Muscle of arm (tissue), 12 donors: ENCODE measurements around the gene TUBGCP2. TPM values are rescaled to one million over a fixed set of nuclear protein-coding genes. Genes with fewer than 3 reads are reported as not detected.

Experiments
- DNase-seq: peaks from one replicate; pipeline ENCODE4 v3.0.0-alpha.2; 2013
- polyA plus RNA-seq, 12 donors: library from polyadenylated mRNA; unstranded; fragments of 120-200 nt; gene quantifications; one replicate each; pipeline ENCODE4 v1.2.1, GENCODE V29; 2013; ENCODE audit not compliant: insufficient read length in 12 of 12

The TUBGCP2 gene
- polyA plus RNA-seq, 12 donors: 29.5 to 47.3 (median 37.7) TPM; not detected in 1

- DNase-seq: no peak
Observed at GRCh38 chr10:133309720-133310398, 1.2 kb upstream of the TUBGCP2 start.

DNA sequence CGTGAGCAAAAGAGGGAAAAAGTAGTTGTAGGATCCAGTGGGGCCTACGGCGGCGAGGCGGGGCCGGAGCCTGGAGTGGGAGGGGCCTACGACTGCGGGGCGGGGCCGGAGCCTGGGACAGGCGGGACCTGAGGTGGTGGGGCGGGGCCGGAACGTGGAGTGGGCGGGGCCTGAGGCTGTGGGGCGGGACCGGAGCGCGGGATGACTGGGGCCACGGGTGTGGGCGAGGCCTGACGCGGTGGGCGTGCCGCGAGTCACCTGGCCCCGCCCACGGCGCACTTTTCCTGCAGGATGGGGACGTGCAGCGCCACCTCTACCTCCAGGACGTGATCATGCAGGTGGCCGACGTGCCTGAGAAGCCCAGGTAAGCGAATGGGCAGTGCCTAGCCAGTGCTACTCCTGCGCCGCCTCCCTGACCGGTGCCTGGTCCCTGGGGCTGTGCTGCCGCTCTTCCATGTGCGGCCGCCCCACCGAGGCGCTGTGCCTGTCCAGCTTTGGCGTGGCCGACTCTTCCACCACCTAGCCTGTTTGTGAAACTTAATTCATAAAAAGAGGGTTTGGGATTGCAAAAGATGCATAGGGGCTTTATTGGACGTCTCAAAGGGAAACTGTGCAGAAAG is 538 bp upstream of the TUBGCP2 start:
- peak; percentile 86 for DNase-seq

DNA sequence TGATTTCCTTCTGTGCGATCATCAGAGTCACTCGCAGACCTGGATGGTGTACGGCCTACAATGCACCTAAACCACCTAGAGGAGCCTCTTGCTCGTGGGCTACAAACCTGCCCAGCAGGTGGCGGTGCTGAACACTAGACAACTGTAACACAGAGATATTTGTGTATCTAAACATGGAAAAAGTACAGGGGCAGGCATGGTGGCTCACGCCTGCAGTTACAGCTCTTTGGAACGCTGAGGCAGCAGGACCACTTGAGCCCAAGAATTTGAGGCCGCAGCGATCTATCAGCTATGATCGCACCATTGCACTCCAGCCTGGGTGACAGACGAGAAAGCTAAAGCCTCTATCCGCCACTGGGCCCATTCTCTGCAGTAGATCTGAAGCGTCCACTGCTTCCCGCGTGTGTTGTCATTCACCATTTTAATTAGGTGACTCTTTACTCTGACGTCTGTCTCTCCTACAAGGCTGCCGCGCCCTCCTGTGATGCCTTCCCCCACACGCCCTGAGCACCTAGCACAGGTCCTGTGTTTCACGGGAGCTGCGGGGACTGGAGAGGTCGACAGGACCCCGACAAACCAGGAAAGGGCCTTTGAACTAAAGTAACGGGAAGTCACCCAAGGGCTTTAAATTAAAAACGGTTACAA is 774 bp downstream of the TUBGCP2 start:
- DNase-seq: peak; percentile 42

GRCh38 chr10:133306941-133307379 is 1.7 kb downstream of the TUBGCP2 start:
- DNase-seq: no peak

DNA sequence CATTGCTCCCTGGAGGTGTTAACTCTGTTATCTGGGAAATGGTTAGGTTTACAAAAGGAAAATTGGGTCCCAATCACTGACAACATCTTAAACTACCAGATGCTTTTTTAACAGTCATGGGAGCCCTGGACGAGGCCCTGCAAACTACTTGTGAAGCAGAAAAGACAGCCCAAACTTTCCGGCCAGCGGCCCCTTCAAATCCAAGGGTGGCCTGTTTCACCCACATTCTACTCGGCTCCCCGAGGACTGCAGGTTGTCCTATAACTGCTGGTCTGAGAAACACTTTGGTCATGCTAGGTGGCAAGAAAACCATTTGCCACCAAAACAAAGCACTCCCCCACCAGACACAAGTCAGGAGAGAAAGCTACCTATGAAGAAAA is 2.6 kb downstream of the TUBGCP2 start:
- no peak for DNase-seq

DNA sequence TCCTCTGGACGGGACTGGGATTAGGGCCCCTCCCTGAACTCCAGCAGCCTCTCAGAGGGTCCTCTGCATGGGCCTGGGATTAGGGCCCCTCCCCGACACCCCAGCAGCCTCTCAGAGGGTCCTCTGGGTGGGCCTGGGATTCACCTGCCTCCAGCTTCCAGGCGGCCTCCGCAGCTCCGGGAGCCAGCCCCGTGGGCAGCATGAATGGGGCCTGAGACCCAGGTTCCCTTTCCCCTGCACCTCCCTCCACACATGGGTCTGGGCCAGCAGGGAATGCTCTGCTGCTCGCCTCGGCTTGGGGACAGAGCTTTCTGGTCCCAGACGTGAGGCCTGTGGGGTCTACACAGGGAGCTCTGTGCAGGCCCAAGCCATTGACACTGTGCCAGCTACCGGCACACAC is 5.5 kb downstream of the TUBGCP2 start:
- DNase-seq: no peak

DNA sequence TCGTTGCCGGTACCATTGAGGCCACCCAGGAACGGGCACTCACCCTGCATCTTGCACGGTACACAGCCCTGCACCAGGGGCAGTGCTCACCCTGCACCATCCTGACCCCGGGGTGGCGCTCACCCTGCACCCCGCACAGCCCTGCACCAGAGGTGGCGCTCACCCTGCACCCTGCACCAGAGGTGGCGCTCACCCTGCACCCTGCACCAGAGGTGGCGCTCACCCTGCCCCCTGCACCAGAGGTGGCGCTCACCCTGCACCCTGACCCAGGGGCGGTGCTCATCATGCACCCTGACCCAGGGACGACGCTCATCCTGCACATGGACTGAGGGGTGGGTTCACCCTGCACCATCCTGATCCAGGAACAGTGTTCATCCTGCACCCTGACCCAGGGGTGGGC is 6.4 kb downstream of the TUBGCP2 start:
- no peak for DNase-seq

GRCh38 chr10:133299738-133300137 is 8.9 kb downstream of the TUBGCP2 start:
- DNase-seq: no peak

DNA sequence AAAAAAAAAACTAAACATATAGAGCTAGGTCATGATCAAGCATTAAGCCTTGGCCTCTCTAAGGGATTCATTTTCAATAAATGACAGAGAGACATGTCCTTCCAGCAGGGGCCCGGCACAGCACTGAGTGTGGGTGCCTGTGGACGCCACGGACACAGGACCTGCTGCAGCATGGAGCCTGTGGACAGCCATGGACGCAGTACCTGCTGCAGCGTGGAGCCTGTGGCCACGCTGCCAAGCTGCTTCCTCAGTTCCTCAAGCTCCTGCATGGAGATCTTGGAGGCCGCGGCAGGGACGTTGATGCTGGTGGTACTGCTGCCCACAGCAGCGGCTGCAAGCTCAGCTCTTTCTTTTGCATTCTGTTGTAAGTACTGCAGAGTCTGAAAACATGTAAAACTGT is 9.4 kb downstream of the TUBGCP2 start:
- no peak for DNase-seq

- no peak for DNase-seq
Observed at GRCh38 chr10:133298466-133298865, 10.2 kb downstream of the TUBGCP2 start.

- no peak for DNase-seq
Observed at GRCh38 chr10:133297504-133297903, 11.2 kb downstream of the TUBGCP2 start.

DNA sequence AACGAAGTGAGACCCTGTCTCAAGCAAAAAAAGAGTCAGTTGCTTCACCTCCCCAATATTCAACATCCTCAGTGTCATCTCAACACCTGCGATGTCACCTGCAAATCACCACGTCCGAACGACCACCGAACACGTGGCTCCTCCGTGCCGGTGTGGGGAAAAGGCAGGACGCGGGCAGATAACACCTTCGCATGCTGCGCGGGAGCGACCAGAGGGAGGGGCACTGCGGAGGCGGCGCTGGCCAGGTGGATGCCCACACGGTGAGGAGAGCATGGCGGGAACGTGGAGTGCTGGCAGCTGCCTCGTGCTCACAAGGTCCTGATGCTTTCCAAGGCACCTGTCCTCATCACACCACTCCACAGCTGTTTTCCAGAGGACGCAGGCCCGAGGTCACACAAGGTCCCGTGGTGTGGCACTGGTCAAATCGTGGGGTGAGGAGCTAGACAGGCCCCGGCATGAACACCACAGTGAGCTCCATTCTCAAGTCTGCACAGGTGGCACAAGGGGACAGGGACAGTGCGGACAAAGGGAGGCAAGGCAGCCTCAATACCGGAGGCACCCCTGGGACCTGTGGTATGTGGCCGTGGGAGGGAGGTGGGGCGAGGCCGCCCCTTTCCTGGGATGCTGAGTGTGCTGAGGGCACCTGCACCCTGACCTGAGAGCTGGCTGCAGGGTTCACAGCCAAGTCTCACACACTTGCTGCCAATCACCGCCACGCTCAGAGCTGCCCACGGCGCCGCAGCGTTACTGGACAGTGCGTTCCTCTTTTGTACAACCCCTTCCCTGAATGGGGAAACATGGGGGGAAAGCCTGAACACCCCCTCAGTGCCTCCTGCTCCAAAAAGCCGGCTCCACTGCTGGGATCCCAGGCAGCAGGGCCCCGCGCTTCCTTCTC is 13.0 kb downstream of the TUBGCP2 start:
- DNase-seq: no peak

DNA sequence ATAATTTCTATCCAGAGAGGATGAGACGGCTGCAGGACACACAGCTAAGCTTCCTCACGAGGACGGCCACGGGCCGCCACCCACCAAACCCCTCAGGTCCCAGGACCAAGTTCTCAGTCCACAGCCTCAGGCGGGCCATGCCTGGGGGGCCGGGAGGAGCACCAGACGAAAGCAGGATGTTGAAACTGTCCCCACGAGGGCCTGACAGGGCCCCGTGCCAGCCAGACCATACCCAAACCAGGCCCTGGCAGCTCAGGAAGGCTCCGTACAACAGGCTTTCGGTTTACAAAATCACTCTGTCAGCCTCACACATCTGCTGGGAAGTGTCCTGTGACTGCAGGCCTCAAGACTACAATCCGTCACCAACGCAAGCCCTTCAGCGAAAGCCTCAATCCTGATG is 14.5 kb downstream of the TUBGCP2 start:
- no peak for DNase-seq

- DNase-seq: no peak
Observed at GRCh38 chr10:133293810-133294119, 14.9 kb downstream of the TUBGCP2 start.

DNA sequence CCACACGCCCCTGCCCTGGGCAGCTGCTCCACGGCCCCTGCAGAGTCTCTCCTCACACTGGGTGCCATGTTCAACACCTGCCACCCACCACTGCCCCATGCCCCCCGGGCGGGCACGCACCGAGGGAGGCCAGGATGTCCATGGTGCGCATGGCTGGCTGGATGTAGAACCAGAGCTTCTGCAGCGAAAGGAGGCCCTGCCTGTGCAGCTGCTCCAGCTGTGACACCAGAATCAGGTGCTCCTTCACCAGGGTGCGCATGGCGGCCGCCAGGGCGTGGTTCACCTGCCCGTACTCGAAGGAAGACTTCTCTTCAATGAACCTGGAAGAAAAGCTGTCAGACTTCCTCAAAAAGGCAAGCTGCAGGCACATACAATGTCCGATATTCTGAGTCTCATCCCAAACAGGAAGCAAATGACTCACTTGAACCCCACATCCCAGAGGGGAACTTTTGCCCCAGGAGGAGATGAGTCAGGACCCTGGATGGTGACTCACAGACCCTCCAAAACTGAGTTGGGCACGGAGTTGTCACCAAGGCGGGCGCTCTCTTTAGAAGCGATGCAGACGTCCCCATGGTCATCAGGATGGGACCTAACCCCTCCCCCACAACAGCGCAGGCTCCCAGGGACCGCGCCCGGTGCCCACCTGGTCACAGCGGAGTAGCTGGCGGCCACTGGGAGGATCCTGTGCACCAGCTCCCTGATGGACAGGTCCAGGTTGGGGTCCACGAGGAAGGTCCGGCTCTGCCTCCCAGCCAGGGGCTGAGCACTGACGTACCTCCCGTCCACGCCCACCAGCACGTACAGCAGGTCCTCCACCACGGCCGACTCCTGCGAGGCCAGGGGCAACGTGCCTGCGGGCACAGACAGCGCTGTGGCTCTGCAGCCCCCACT is 15.5 kb downstream of the TUBGCP2 start:
- no peak for DNase-seq

- DNase-seq: no peak
Observed at GRCh38 chr10:133289761-133290160, 18.9 kb downstream of the TUBGCP2 start.

DNA sequence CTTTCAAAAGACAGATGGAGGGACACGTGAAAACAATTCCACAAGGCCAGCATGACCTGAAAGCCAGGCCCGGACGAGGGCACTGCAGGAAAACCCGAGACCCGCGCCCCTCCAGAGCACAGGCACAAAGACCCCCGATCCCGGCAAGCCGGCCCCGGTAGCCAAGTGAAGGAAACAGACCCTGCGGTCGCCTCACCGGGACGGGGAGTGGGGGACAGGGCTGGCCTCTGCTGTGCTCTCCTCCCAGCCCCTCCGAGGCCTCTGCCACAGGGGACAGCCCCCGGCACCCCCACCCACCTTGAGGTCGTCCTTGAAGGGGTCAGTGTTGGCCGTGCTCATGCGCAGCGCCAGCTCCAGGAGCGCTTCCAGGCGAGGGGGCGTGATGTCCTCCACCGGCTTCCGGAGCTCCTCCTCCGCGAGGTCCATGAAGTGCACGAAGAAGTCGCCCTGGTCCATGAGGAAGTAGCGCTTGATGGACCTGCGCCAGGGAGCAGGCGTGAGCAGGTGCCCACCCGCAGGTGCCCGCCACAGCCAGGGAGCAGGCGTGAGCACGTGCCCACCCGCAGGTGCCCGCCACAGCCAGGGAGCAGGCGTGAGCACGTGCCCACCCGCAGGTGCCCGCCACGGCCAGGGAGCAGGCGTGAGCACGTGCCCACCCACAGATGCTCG is 20.7 kb downstream of the TUBGCP2 start:
- DNase-seq: no peak

- DNase-seq: no peak
Observed at GRCh38 chr10:133286366-133286765, 22.3 kb downstream of the TUBGCP2 start.

GRCh38 chr10:133285217-133285616 is 23.5 kb downstream of the TUBGCP2 start:
- DNase-seq: no peak

GRCh38 chr10:133283931-133284330 is 24.7 kb downstream of the TUBGCP2 start:
- DNase-seq: no peak
